Stomach smooth muscle (tissue), 2 donors: ENCODE results near the gene WDR11.

Source experiments
- H3K27ac ChIP-seq: one replicate; pipeline ENCODE4 v1.7.0; 2013; ENCODE audit warnings: mild to moderate bottlenecking, low read length, inconsistent platforms
- H3K27me3 ChIP-seq, 2 donors: one replicate each; pipeline ENCODE4 v1.7.0; 2013; ENCODE audit warnings: low read length in 2 of 2; ENCODE audit not compliant: insufficient read depth in 2 of 2, control insufficient read depth in 1 of 2
- H3K36me3 ChIP-seq, 2 donors: one replicate each; pipeline ENCODE4 v1.7.0; 2013; ENCODE audit warnings: low read length in 2 of 2; ENCODE audit not compliant: control insufficient read depth in 2 of 2, insufficient read depth in 2 of 2
- H3K4me1 ChIP-seq: one replicate; pipeline ENCODE4 v1.7.0; 2013; ENCODE audit warnings: low read length; ENCODE audit not compliant: control insufficient read depth, insufficient read depth
- H3K4me3 ChIP-seq, 2 donors: one replicate each; pipeline ENCODE4 v1.7.0; 2013; ENCODE audit warnings: low read length in 2 of 2
- H3K9ac ChIP-seq, 2 donors: one replicate each; pipeline ENCODE4 v1.7.0; 2013; ENCODE audit warnings: low read length in 2 of 2, mild to moderate bottlenecking in 1 of 2
- H3K9me3 ChIP-seq, 2 donors: one replicate each; pipeline ENCODE4 v1.7.0; 2013; ENCODE audit warnings: low read length in 2 of 2; ENCODE audit not compliant: control insufficient read depth in 2 of 2
- donor health status: healthy.
- donor health status: Pancreatic carcinoma.

Gene WDR11

DNA sequence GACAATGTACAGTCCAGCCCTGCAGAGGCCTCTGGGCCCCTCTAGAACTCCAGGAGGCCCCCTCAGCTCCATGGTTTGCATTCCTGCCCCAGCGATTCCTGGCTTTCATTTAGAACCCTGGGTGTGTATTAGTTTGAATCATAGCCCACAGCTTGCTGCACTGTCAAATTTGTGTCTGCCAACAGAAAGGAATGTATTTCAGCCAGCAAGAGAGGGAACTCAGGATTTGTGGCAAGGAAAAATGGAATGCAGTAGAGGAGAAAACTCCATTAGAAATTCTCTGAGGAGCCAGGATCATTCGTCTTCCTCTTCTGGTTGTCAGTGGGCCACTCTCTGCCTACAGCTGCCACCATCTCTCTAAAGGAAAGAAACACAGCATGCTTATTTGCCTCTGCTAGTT is 27.9 kb upstream of the WDR11 start:
- Histone ChIP-seq H3K27me3 (peaks cover 0 to 2% of the 10 kb centered on the region in 2 donors), H3K27ac (no peak overlapping the region), H3K9me3 (no peaks in the 10 kb centered on the region), H3K9ac (no peak overlapping the region), H3K4me3 (no peak overlapping the region), H3K4me1 (no peaks in the 10 kb centered on the region), H3K36me3 (no peaks in the 10 kb centered on the region)

DNA sequence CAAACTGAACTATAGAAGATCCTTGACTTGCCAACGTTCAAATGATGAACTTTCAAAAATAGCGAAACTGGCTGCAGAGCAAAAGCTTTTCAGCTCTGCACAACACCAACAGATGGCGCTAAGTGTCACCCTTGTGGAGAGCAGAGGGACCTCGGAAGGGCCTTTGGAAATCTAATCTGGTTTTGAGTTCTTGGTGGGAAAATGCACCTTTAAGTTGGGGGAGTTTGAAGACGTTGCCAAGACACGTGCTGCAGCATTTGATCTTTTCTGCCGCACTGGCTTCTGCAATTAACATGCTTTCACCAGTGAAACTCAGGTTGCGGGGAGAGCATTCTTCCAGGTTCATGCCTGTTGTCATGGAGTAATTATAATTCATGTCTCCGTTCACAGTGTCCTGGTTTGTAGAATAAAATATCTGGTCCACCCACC is 26.3 kb upstream of the WDR11 start:
- H3K27ac ChIP-seq = no peak overlapping the region
- H3K9me3 ChIP-seq = no peaks in the 10 kb centered on the region
- no peaks in the 10 kb centered on the region for H3K36me3 ChIP-seq
- H3K4me3 ChIP-seq = no peak overlapping the region
- H3K27me3 ChIP-seq = peaks cover 0 to 2% of the 10 kb centered on the region in 2 donors
- no peak overlapping the region for H3K9ac ChIP-seq
- no peaks in the 10 kb centered on the region for H3K4me1 ChIP-seq

DNA sequence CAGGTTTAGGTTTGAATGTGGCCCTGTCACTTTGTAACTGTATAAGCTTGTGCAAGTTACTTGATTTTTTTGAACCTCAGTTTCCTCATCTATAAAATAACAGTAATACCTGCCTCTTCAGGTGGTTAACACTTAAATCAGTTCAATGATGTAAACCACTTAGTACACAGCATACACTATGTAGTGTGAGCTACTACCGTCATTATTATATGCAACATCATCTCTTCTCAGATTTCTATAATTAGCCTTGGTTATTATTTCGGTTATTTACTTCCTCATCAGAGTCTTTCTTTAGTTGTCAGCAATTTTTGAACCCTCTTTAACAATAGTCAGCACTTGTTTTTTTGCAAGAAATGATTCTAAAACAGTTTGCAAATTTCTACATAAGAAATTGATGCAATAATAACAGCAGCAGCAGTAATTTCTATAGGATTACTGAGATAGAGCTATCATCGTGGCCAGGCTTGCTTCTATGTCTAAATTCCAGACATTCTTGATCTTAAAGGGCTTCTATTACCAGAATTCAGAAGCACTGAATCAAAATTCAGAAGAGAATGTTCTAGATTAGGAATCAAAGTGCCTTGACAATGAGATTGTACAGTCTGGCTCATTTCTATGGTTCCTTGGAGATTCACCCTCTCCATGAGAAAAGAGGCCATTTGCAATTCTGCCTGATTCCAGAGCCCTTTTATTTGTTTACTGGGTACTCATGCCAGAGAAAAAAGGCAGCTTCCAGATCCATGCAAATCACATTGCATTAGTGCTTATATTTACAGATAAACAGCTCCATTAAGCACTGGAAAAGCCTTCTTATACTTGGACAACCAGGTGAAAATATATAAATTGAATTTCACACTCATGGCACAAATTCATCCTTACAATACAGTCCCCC is 25.0 kb upstream of the WDR11 start:
- H3K27me3 ChIP-seq = peaks cover 0 to 2% of the 10 kb centered on the region in 2 donors
- H3K27ac ChIP-seq = no peak overlapping the region
- no peaks in the 10 kb centered on the region for H3K36me3 ChIP-seq
- H3K9me3 ChIP-seq = no peaks in the 10 kb centered on the region
- no peak overlapping the region for H3K4me3 ChIP-seq
- H3K4me1 ChIP-seq = no peaks in the 10 kb centered on the region
- H3K9ac ChIP-seq = no peak overlapping the region

DNA sequence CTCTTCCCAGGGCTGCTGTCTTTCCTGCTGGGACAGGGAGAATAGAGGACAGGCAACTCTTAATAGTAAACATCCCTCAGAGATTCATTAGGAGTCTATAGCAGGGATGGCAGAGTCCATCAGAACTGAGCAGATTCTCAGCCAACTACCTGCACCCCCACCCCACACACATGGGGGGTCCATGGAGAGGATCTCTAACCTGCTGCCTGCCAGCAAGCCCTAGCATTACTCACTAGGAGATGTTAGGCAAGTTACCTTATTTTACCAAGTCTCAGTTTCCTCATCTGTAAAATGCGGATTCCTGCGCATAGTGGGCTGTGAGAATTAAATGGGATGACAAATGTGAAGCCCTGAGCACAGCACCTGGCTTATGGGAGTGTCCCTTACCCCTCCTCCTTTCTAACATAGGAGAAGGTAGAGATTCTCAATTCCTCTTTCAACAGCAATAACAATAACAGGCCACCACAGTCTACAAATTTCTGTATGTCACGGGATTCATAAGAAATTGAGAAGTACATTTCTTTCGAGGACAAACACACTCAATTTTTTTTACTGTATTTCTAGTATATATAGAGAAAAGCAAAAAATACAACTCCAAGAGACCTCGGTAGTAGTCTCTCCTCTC is 23.8 kb upstream of the WDR11 start:
- H3K36me3 ChIP-seq = no peaks in the 10 kb centered on the region
- no peaks in the 10 kb centered on the region for H3K4me1 ChIP-seq
- no peak overlapping the region for H3K27ac ChIP-seq
- H3K4me3 ChIP-seq = no peak overlapping the region
- no peak overlapping the region for H3K9ac ChIP-seq
- H3K9me3 ChIP-seq = no peaks in the 10 kb centered on the region
- peaks cover 0 to 2% of the 10 kb centered on the region in 2 donors for H3K27me3 ChIP-seq

DNA sequence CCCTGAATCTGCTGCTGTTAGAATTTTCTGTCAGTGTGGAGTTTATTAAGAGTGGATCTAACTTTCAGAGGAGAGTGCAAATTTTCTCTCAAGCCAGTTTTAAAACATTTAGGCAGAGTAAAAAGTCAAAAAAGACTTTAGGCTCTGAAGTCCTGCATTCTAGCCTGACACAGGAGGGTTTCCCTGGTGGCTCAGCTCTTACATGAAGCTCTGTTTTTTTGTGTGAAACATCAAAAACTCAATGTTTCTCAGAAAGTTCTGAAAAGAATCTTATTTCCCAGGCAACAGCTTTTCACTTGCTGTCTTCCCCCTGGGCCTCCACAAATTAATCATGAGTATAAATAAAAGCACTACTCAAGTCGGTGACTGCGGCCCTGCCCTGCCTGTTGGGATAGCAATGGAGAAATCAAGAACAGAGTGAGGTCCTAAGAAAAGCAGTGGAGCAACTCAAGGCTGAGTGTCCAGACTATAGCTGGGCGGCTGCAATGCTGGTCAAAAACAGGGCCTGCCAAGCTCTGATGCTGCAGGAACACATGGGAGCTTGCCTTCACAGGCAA is 22.3 kb upstream of the WDR11 start:
- no peaks in the 10 kb centered on the region for H3K27me3 ChIP-seq
- H3K9ac ChIP-seq = no peak overlapping the region
- H3K4me1 ChIP-seq = no peaks in the 10 kb centered on the region
- no peak overlapping the region for H3K27ac ChIP-seq
- no peak overlapping the region for H3K4me3 ChIP-seq
- no peaks in the 10 kb centered on the region for H3K36me3 ChIP-seq
- no peaks in the 10 kb centered on the region for H3K9me3 ChIP-seq

DNA sequence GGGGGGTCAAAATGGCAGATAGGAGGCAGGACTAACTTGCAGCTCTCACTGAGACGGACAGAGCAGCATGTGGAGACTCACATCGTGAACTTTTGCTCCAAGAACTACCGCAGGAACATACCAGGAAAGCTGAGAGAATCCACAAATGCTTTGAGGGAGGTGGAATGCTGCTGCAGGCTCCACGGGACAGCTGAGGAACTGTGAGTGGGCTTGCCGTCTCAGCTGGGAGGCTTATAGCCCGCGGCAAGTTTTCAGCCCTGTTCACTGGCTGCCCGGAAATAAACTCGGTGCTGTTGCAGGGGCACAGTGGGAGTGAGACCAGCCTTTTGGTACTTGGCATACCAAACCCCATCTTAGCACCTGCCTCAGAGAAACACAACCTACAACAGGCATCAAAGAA is 19.1 kb upstream of the WDR11 start:
- no peaks in the 10 kb centered on the region for H3K4me1 ChIP-seq
- H3K27me3 ChIP-seq = no peaks in the 10 kb centered on the region
- H3K36me3 ChIP-seq = no peaks in the 10 kb centered on the region
- no peak overlapping the region for H3K27ac ChIP-seq
- no peak overlapping the region for H3K4me3 ChIP-seq
- H3K9ac ChIP-seq = no peak overlapping the region
- no peaks in the 10 kb centered on the region for H3K9me3 ChIP-seq

DNA sequence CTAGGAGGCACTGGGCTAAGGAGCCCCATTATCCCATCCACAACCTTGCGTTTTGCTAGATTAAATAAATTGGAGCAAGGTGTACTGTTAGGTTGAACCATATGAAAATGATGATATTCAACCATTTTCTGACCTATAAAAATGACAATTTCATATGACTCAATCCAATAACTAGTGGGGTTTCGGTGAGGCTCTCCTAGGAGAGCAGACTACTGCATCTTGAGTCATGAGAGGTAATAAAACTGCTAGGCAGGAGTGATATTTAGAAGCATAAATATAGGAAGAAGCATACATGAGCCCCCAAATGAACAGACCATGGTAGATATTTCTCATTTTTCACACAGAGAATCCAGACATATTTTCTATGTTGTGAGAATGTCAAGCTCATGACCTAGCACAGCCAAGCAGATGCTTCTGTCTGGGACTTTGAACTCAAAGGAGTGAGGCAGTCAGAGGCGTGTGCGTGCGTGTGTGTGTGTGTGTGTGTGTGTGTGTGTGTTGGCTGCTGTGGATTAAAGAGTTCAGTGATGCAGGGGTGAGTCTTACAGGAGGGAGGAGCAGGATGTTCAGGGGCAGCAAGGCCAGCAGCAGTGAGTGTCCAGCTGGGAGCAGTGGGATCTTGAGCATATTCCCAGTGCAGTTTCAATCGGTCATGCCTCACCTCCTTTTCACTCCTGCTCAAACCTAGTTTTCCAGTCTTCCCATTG is 17.8 kb upstream of the WDR11 start:
- Histone ChIP-seq H3K9ac (no peak overlapping the region), H3K36me3 (no peaks in the 10 kb centered on the region), H3K27me3 (no peaks in the 10 kb centered on the region), H3K4me1 (no peaks in the 10 kb centered on the region), H3K4me3 (no peak overlapping the region), H3K27ac (no peak overlapping the region), H3K9me3 (no peaks in the 10 kb centered on the region)

DNA sequence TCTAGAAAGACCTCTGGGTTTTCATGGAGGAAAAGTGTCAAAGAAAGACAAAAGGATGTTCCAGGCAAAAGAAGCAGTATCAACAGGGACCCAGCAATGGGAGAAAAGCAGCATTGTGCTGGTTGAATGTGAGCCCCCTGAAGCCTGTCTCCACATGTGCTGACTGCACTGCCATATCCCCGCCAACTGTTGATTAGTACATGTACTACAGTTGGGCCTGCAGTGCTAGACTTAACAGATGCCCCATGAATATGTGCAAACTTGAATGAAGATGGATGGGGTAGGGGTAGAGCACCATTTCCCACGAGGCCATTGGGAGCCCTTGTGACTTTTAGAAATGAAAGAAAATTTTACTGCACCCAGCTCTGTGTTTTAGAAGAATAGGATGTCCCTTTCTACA is 15.6 kb upstream of the WDR11 start:
- Histone ChIP-seq H3K27me3 (no peaks in the 10 kb centered on the region), H3K4me3 (no peak overlapping the region), H3K27ac (no peak overlapping the region), H3K36me3 (no peaks in the 10 kb centered on the region), H3K9ac (no peak overlapping the region), H3K9me3 (no peaks in the 10 kb centered on the region), H3K4me1 (no peaks in the 10 kb centered on the region)

DNA sequence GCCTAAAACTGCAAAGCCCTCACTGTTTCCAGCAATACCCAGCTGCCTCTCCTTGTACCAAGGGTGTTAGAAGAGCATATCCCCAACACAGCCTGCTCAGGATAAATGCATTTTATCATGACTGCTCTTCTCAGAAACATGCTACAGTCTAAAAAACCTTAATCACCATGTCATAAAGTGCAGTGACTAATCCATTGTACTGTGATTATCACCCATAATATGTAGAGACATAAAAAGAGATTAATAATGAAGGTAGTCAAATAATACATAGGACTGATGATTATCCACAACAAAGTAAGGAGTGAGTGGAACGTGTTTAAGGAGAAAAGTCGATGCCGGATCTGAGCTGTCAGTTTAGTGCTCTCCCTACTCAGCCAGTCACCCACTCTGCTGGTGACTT is 12.2 kb upstream of the WDR11 start:
- Histone ChIP-seq H3K9me3 (no peaks in the 10 kb centered on the region), H3K4me1 (no peaks in the 10 kb centered on the region), H3K27me3 (no peaks in the 10 kb centered on the region), H3K27ac (no peak overlapping the region), H3K36me3 (no peaks in the 10 kb centered on the region), H3K4me3 (no peak overlapping the region), H3K9ac (no peak overlapping the region)

DNA sequence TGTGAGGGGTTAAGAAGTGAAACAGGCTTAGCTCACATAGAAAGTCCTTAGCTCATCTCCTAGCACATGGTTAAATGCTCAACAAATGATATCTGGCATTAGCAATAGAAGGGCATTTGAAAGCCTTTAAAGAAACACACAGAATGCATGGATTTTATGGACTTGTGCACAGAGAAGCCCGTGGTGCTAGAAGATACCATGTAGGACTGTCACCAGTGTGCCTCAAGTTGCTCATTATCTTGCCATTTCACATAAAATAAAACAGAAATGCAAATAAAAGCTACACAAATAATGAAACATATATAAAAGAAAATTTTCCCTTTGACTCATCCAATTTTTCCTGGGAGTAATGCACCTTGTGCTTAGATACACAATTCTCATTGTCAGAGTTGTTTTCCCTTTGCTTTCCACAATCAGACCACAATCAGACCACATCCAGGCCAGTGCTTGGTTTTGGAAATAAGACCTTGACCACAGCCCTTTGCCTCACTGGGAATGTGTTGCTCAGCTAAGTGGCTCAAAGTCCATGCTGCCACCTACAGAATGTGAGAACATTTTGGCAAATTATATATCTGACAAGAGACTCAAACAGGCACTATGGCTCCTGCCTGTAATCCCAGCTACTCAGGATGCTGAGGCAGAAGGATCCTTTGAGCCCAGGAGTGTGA is 9.5 kb upstream of the WDR11 start:
- H3K27ac ChIP-seq = no peak overlapping the region
- no peak overlapping the region for H3K4me3 ChIP-seq
- no peaks in the 10 kb centered on the region for H3K9me3 ChIP-seq
- H3K9ac ChIP-seq = no peak overlapping the region
- no peaks in the 10 kb centered on the region for H3K4me1 ChIP-seq
- H3K36me3 ChIP-seq = no peaks in the 10 kb centered on the region
- no peaks in the 10 kb centered on the region for H3K27me3 ChIP-seq
